ENCODE results near the gene DPP10.

The DPP10 gene

DNA sequence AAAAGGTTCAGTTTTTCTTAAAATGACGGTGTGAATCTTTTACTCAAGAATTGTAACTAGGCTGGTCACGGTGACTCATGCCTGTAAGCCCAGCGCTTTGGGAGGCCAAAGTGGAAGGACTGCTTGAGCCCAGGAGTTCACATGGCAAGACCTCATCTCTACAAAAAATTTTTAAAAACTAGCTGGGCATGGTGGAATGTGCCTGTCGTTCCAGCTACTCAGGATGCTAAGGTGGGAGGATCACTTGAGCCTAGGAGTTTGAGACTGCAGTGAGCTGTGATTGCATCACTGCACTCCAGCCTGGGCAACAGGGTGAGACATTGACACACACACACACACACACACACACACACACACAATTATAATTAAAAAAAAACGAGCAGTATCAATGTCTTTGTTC lies 369.8 kb downstream of the DPP10 start:
- no peak for DNase-seq (ENCODE audit: low read depth, low spot score)
- TF ChIP-seq, protein P1, sequence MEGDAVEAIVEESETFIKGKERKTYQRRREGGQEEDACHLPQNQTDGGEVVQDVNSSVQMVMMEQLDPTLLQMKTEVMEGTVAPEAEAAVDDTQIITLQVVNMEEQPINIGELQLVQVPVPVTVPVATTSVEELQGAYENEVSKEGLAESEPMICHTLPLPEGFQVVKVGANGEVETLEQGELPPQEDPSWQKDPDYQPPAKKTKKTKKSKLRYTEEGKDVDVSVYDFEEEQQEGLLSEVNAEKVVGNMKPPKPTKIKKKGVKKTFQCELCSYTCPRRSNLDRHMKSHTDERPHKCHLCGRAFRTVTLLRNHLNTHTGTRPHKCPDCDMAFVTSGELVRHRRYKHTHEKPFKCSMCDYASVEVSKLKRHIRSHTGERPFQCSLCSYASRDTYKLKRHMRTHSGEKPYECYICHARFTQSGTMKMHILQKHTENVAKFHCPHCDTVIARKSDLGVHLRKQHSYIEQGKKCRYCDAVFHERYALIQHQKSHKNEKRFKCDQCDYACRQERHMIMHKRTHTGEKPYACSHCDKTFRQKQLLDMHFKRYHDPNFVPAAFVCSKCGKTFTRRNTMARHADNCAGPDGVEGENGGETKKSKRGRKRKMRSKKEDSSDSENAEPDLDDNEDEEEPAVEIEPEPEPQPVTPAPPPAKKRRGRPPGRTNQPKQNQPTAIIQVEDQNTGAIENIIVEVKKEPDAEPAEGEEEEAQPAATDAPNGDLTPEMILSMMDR (IDR thresholded peaks at IDR 0.05; ENCODE audit: insufficient read depth, low read length, missing control alignments): no peak
- POLR2A ChIA-PET: interaction anchor here (0.7 kb wide), 1 partner anchor 469 kb away, joined by 3 read pairs; no protein-coding TSS in a partner anchor
- CTCF ChIA-PET: no interaction called here
- no peak overlapping the region for H3K4me3 ChIP-seq (ENCODE audit: low read depth, low read length)

DNA sequence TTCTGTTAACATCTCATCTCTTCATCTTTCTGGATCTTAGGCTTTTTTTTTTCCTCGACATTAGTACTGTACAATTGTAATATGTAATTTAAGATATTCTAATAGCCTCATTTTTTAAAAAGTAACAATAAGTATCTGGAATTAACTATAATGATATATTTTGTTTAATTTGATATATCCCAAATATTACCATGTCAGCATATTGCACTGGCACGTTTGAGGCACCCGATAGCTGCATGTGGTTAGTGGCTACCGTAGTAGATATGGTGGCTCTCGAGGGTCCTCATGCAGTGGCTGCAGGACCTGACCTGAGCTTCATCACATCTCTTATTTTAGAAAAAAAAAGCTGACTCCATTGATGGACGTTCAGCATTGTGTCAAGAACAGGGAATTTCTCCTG lies 371.9 kb downstream of the DPP10 start:
- ChIA-PET POLR2A (no interaction called here), CTCF (no interaction called here)
- no peak for DNase-seq (ENCODE audit: low read depth, low spot score)
- TF ChIP-seq, protein P1 (IDR thresholded peaks at IDR 0.05; ENCODE audit: insufficient read depth, low read length, missing control alignments): no peak
- H3K4me3 ChIP-seq (ENCODE audit: low read depth, low read length): no peak overlapping the region

DNA sequence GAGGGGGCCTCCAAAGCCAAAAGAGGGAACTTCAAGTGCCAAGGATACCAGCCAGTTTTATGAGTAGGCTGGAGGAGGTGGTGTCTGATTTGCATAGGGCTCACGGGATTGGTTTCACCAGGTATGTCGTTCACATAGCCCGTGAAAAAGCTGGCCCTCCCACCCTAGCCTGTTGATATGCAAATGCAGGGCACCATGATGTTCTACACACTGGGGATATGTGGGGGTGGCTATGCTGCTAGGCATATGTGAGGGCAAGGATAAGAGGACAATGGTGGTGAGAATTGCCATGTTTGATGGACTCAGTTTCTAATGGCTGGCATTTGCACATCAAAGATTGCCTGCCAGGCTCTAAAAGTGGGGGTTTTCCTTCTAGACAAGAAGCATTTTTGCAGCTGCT lies 378.6 kb downstream of the DPP10 start:
- POLR2A ChIA-PET: no interaction called here
- no peak overlapping the region for H3K4me3 ChIP-seq (ENCODE audit: low read depth, low read length)
- DNase-seq (ENCODE audit: low read depth, low spot score): no peak
- TF ChIP-seq, protein P1 (IDR thresholded peaks at IDR 0.05; ENCODE audit: insufficient read depth, low read length, missing control alignments): no peak
- CTCF ChIA-PET: no interaction called here

DNA sequence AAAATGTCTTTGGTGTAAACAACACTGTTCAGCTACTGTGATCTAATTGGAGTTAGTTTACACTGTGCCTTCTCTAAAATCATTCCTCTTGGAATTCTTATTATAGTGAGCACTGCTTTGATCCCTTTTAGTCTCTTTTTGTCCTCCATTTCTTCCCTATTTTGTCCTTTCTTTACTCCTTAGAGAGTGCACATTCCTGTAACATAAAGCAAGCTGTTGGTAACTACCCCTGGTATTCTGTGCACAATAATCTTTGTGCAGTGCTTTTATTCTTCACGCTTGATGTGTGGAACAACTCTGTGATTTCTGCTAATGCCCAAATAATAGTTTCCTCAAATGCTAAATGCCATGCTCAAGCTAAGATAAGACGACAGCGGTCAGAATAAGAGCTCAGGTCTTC lies 401.5 kb downstream of the DPP10 start:
- DNase-seq (ENCODE audit: low read depth, low spot score): no peak
- POLR2A ChIA-PET: no interaction called here
- TF ChIP-seq, protein P1 (IDR thresholded peaks at IDR 0.05; ENCODE audit: insufficient read depth, low read length, missing control alignments): no peak
- H3K4me3 ChIP-seq (ENCODE audit: low read depth, low read length): no peak overlapping the region
- CTCF ChIA-PET: no interaction called here

DNA sequence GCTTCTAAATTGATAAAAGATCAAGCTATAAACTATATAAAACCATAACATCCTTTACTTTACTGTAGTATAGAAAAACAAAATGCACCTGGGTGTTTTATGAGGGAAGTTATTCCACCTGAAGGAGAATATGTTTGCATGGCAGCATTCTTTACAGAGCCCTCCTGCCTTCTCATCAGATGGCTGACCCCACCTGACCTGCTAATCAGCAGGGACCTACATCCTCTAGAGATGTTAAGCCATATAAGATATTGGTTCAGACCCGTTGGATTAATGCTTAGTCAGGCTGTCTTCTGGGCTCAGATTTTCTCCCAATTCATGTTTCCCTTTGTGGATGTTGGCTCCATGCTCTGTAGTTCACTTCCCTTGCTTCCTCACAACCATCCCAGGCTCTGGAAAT lies 414.8 kb downstream of the DPP10 start:
- POLR2A ChIA-PET: no interaction called here
- no peak for DNase-seq (ENCODE audit: low read depth, low spot score)
- CTCF ChIA-PET: no interaction called here
- TF ChIP-seq, protein P1 (IDR thresholded peaks at IDR 0.05; ENCODE audit: insufficient read depth, low read length, missing control alignments): no peak
- H3K4me3 ChIP-seq (ENCODE audit: low read depth, low read length): no peak overlapping the region

DNA sequence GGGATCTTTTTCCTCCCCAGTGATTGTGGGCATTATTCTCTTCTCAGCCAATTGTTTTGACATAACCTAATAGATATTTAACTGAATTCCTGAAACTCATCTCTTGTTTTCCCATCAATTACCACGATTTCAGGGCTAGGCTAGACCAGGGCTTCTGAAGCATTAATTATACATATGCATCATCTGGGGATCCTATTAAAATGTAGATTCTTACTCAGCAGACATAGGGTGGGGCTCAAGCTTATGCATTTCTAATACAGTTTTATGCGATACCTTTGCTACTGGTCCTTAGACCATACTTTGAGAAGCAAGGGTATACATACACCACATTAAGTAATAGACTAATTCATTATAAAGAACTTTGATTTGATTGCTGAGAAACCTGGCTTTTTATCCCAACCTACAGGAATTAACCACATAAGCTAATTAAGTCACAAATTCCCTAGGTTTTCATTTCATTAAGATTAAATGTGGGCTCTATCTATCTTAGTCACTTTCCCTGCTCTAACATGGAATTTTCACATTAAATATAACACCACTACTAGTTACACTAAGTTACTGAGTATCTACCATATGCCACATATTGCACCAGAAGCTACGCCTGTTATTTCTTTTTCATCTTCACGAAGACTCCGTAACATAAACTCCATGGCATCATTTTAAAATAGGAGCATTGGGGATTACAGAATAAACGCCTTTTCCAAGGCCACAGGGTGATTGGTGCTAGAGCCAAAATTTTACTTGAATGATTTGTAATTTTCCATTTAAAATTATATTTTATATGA lies 417.5 kb downstream of the DPP10 start:
- H3K4me3 ChIP-seq (ENCODE audit: low read depth, low read length): no peak overlapping the region
- CTCF ChIA-PET: no interaction called here

More for the DNA sequence above, 417.5 kb downstream of the DPP10 start:
- DNase-seq (ENCODE audit: low read depth, low spot score): no peak
- TF ChIP-seq, protein P1 (IDR thresholded peaks at IDR 0.05; ENCODE audit: insufficient read depth, low read length, missing control alignments): no peak
- POLR2A ChIA-PET: no interaction called here

All from AG04449 (cell line).